ENCODE results near the gene CIAO2B.
"Not testable (repeated sequence)": the region's sequence is repeated elsewhere in the genome, so short reads cannot be mapped to it uniquely, and the experiment has no call there.

Gene CIAO2B

DNA sequence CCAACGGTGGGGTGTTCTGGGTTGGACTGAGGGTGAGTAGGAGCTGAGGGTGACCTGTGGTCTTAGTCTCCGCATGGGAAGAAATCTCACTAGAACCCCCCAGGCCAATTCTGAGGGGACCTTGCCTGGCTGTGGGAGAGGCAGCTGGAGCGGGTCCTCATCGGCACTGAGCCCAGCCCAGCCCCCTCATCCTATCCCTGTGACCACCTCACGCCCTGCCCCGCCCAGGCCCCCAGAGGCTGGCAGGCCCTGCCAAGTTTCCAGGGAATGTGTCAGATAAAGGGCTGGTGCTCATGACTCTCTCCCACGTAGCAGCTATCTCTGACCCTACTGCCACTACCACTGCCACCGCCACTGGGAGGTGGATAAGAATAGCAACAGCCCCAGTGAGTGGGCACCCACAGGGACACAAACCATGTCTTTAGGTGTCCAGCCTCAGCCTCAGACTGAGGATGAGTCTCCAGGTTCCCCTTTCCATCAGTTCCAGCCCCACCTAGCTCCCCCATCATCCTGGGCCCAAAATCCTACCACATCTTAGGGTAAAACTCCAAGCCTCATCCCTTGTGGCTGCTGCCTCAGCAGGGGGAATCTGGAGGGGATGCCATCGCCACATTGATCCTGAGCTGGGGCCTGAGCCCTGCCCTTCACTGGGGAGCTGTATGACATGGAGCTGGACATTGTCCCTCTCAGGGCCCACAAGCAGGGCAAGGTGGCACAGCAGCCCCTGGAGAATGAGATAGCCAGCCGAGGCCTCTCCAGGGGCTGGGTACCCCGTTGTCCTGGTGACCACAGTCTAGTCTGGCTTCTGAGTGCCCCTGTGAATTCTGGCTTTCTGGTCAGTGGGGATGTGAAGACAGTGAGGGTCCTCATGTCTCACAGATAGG lies 30.4 kb downstream of the CIAO2B start:
- no peak for DNase-seq (ENCODE audit: low spot score)

DNA sequence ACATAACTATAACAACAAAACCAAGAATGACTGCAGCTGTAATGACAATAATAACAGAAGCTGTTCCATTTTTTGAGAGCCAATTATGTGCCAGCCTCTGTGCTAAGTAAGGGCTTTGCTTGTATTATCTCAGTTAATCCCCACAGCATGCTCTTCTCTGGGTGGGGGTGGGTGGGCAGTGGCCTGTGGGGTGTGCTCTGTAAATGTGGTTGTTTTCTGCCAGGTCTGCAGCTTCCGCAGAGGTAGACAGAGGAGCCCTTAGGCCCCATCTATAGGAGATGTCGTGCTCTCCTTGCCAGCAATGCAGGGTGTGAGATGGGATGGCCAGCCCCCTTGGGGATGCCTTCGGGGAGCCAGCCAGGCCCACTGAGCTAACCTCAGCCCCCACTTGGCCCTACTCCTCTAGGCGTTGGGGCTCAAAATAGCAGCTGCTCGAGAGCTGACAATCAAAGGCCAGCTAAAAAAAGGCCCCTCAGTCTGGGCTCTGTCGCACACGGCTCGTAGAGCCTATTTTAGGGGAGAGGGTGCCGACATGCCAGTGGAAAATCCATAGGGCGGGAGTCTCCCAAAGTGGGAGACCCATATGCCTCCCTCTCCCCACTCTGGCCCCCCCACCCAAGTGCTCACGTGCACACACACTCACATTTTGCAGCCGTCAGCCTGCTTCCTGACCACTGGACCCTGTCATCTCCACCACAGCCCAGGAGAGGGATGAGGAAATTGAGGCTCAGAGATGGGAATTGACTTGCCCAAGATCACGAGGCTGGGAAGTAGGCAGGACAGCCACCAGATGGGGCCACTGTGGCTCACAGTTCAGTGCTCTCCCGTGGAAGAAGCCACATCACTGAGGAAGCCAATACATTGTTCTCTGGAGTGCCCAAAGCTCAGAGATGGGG lies 31.3 kb downstream of the CIAO2B start:
- DNase-seq (ENCODE audit: low spot score) = no peak

DNA sequence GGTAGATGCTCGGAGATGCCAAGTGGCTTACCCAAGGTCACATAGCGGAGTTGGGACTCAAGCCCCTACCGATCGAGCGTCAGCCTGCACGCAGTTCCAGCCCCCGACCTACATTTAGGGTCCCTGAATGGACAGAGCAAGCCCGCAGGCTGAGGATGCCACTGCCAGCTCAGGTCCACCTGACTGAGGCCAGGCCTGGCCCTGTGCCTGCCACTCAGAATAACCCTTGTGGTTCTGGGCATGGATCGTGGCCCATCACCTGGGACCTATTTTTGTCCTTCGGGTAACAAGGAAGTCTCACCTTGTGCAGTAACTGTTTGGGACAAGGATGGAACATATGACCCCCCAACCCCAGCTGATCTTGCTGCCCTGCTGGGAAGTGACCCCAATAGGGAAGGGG lies 32.6 kb downstream of the CIAO2B start:
- no peak for DNase-seq (ENCODE audit: low spot score)

DNA sequence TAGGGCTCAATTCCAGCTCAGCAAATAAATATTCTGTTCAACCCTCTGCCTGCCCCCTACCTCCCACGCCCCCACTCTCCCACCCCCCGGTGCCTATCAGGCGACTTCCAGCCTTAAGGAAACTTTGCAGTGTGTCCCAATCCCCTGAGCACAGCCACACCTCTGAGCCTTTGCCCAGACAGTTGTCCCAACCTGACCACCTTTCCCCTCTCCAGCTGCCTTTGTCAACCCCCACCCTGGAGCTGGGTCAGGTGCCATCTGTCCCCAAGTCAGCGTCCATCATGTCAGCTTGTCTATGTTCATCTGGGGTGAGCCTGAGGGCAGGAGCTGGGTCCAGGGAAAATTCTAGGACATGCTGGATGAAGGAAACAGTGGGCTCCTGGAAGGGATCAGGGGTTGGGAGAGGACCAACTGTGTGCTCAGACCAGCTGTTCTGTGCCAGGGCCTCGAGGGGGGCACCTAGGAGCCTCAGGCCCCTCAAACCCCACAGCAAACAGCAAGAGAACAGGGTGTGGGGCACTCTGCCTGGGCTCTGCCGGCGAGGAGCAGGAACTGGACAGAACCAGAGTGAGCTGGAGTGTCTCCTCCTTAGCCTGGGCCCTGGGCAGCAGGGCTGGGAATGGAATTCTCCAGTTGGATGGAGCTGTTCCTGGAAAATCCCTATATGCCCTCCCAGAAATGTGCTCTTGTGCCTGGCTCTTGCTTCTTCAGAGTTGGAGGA lies 33.3 kb downstream of the CIAO2B start:
- DNase-seq (ENCODE audit: low spot score) = no peak

DNA sequence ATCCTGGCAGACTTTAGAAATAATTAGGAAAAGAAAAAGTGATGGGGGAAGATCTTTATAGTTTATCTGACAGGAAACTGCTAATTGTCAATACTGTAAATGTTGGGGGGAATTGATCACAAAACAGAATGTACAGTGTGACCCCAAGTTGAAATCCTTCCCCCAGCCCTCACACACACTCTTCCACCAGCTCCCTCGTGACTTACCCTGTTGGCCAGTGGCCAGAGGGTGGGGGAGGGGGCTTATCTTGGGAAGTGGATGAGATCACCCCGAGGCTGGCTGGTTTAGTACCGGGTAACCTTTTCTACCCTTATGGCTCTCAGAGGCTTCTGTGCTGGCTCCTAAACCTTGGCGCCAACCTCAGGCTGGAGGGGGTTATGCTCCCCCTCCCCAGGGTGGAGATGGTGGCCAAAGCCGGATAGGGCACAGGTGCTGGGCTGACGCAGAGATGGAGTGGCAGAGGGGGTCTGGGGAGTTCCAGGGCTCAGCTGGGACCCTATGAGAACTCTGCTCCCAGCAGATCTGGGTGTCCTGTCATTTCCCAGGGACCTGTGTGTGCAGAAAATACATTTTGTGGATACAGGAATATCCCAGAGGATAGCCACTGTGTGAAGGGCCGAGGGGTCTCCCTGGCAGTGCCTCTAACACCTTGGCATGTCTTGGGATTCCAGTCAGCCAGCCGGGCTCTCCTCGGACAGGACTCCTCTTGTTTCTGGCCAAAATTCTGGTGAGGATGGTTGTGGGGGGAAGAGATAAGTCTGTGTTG lies 34.1 kb downstream of the CIAO2B start:
- peak; percentile 59 for DNase-seq (ENCODE audit: low spot score)

DNA sequence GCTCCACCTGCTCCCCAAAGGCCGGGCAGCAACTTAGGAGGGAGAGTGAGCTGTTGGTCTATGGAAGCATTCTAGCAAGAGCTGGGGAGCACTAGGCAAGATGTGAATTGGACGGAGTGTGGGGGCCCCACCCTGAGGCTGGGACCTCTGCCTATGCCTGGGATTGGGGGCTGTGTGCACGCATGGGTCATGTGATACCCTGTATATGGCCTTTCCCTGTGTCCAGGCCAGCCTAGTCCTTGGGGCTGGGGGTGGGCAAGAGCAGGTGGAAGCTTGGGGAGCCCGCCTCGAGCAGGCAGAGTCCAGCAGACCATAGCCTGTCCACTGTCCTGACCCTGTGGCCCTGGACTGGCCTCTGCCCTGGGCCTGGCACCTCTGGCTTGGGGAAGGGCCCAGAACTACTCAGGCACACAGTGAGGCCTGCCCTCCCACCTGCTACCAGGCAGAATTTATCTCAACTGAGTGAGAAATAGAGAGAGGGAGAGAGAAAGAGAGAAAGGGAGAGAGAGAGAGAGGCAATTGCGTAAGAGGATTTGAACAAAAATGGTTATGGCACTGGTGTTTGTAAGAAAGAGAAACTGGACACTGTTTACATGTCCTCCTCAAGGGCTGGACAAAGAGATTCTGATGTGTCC lies 34.8 kb downstream of the CIAO2B start:
- DNase-seq (ENCODE audit: low spot score) = no peak

DNA sequence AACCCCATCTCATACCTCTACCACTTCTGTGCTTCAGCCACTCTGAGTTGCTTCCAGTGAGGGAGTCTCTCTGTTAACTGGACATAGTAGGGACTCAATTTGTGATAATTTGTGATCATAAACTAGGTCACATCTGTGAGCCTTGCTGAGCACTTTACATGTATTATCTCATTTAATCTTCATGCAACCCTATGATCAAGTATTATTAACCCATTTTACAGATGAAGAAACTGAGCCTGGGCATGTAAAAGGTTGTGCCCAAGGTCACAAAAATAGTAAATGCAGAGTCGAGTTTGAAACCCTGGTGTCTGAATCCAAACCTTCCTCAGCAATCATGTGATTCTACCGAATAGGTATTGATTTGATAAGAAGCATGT lies 35.3 kb downstream of the CIAO2B start:
- DNase-seq (ENCODE audit: low spot score) = no peak

DNA sequence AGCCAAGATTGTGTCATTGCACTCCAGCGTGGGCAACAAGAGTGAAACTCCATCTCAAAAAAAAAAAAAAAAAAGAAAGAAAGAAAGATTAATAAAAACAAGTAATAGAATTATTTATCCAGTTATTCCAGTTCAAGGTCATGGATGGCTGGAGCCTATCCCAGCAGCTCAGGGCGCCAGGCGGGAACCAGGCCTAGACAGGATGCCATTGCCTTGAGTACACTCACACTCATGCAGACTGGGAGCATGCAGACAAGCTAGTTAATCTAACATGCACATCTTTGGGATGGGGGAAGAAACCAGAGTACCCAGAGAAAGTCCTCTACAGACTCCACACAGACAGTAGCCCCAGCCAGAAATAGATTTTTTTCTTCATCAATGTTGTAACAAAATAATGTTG lies 36.0 kb downstream of the CIAO2B start:
- DNase-seq (ENCODE audit: low spot score) = no peak

DNA sequence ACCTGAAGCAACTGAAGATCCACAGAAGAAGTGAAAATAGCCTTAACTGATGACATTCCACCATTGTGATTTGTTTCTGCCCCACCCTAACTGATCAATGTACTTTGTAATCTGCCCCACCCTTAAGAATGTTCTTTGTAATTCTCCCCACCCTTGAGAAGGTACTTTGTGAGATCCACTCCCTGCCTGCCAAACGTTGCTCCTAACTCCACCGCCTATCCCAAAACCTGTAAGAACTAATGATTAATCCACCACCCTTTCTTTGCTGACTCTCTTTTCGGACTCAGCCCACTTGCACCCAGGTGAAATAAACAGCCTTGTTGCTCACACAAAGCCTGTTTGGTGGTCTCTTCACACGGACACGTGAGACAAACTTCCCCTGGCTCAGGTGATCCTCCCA lies 37.5 kb downstream of the CIAO2B start:
- not testable (repeated sequence) for DNase-seq (ENCODE audit: low spot score)

DNA sequence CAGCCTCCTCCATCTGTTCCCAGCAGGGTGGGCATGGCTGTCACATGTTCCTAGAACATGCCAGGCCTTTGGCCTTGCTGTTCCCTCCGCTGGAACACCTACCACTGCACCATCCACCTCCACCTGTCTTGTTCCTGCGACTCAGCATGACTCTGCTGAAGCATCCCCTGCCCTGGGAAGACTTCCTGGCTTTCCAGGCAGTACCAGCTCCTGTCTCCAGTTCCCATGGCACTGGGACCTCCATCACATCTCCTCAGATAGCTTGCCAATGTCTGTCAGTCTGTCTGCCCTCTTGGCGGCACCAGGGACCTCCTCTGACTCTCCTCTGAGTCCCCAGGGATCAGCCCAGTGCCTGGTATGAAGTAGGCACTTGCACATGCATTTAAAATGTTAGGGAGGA lies 38.2 kb downstream of the CIAO2B start:
- DNase-seq (ENCODE audit: low spot score) = no peak

DNA sequence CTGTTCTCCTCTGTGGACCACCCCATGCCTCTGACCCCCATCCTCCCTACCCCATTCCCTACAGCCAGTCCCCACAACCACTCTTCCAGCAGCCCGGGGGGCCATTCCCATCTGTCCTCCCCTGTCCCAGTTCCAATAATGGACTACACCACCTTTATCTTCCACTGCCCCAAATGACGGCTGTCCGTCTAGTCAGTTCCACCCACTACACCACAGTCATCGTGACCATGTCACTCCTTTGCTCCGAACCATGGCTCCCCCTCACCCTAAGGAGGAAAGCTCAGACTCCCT lies 38.6 kb downstream of the CIAO2B start:
- DNase-seq (ENCODE audit: low spot score) = no peak

DNA sequence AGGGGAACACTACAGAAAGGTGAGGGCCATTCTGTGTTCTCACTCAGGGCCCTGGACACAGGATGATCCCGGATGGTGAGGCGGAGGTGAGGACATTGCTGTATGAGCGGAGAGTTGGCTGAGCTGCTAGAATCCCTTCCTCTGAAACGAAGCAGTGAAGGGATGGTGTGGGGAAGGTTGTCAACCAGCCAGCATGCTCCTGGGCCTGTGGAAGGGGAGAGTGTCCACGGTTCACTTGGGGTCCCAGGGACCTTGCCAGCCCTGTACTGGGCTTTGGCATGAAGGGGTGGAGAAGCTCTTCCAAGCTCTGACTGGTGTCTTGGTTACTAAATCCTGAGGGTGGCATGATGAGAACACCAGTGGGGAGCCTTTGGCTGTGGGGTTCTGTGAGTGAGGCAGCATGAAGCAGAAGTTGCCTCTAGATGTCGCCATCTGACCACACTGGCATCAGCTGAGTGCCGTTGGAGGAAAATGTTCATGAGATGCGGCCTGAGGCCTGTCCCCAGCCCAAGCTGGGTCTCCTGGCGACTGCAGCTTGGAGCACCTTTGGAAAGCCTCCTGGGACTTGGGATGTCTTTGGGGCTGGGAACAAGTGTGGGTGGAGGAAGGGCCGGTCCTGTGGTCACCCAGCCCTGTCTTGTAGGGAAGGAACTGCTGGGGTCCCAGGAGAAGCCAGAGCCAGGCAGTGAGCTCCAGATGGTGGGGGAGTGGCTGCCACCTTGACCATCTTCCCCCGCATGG lies 39.1 kb downstream of the CIAO2B start:
- DNase-seq (ENCODE audit: low spot score) = peak; percentile 70

DNA sequence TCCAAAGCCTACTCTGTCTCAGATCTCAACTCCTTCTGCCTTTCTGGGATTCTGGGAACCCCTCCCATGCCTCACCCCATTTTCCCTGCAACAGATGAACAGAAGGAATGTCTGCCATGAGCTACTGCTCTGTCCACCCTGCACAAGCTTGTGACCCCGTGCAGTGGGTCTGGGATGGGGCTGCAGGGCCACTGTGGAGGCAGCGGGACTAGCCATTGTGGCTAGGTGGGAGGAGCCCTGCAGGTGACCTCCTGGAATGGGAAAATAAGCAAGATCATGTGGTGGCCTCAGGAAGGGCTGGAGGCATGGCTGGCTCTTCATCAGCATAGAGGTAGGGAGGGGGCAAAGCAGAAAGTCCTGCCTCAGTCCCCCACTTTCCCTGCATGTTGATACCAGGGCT lies 40.1 kb downstream of the CIAO2B start:
- no peak for DNase-seq (ENCODE audit: low spot score)

DNA sequence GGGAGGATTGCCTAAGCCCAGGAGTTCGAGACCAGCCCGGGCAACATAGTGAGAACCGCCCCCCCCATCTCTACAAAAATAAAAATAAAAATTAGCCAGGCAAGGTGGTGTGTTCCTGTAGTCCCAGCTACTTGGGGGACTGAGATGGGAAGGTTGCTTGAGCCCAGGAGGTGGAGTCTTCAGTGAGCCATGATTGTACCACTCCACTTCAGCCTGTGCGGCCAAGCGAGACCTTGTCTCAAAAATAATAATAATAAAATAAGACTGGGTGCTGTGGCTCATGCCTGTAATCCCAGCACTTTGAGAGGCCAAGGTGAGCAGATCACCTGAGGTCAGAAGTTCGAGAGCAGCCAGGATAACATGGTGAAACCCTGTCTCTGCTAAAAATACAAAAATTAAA lies 42.4 kb downstream of the CIAO2B start:
- DNase-seq (ENCODE audit: low spot score) = no peak

DNA sequence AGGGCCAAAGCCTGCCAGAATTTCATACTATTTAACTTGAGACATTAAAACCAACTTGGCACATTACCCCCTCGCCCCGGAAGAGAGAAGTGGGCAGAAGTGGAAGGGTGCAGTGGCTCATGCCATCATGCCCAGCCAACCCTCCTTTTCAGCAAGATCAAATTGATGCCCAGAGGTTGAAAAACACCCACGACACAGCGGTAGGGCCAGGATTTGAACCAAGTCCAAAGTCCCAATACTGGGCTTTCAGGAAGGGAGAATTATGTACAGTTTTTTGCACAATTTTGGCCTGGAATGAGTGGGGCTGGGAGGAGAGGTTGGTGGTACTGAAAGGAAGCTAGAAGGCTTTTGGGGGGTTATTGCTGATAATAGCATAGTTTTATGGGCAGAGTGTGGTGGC lies 42.8 kb downstream of the CIAO2B start:
- DNase-seq (ENCODE audit: low spot score) = no peak

DNA sequence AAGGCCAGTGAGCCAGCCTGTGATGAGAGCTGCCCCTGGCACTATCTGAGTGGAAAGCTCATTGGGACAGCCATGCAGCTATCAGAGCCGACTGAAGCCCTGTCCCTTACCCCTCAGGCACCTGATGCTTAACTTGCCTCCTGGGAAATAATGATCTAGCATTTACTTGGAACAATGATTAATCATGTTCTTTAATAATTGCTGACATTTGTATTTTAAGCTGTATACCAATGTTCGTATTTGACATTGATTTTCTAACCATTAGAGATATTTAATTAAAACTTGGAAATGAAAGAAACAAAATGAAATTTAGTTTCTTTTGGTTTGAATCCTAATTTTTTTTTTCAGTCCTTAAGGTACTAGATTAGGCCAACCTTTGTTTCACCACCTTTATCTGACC lies 43.4 kb downstream of the CIAO2B start:
- no peak for DNase-seq (ENCODE audit: low spot score)

DNA sequence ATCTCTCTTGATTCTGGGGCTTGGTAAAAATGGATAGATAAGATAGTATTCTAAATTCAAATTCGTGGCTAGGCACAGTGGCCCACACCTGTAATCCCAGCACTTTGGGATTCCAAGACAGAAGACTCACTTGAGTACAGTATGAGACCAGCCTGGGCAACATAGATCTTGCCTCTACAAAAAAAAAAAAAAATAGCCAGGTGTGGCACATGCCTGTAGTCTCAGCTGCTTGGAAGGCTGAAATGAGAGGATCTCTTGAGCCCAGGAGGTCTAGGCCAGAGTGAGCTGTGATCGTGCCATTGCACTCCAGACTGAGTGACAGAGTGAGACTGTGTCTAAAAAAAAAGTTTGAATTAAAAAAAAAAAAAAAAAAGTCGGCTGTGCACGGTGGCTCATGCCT lies 44.6 kb downstream of the CIAO2B start:
- no peak for DNase-seq (ENCODE audit: low spot score)

DNA sequence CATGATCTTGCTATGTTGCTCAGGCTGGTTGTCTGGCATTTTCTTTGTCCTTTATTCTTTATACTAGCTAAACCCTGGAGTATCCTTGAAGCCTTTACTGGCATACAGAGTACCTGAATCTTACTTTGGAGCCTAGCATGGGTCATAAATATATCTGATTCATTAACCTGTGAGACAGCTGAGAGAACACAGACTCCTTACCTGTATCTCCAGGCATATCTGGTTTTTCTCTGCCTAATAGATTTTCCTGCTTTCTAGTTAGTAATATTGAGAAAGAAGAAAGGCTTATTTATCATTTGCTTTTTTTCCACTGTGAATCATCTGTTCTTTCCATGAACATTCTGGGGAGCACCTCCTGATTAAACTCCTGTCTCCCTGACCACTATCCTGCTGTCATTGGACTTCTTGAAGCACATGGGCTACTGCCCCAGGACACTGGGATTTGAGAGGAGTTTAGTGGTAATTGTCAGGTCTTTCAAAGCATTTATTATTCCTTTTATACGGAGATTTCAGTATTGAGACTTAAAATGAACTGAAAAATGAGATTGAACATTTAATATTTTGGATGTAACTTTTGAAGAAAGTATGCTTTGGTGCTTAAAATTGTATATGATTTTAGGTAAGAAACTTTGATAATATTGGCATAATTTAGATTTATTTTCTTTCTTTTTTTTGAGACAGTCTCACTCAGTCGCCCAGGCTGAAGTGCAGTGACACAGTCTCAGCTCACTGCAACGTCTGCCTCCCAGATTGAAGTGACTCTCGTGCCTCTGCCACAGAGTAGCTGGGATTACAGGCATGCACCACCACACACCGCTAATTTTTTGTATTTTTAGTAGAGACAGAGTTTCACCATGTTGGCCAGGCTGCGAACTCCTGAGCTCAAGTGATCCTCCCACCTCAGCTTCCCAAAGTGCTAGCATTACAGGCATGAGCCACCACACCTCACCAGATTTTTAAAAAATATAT lies 45.3 kb downstream of the CIAO2B start:
- no peak for DNase-seq (ENCODE audit: low spot score)

DNA sequence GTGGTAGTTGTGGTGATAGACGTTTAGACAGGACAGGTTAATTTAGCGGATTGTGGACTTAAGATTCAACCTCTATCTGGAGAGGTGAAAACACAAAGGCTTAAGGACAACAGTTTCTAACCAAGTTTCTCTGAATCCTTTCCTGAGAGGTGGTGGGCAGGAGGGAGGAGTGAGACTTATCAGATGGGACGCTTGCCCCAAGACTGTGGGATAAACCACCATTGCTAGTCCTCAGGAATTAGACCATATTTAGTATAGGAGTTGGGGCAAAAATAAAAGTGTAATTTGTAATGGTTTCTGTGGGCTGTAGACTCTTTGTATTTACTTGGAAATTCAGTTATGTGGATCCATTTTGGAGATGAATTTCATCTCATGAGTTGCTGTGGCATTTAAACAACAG lies 47.3 kb downstream of the CIAO2B start:
- no peak for DNase-seq (ENCODE audit: low spot score)

DNA sequence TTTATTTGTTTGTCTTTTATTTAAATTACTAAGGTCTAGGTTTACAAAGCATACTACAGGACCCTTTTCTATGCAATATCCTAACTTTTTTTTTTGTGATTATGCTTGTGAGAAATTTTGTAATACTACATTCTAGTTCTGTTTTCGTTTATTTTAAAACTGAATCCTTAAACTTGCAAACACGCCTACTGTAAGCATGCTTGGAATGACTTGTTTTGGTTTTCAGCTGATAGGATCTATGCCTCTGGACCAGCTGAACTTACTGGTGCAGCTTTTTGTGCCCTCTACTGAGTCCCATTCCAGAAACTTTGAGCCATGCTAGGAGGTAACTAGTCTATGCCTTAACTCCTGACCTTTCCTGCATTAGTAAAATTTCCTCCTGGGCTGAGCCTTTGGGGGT lies 47.9 kb downstream of the CIAO2B start:
- DNase-seq (ENCODE audit: low spot score) = no peak

Measured in RKO (cell line).